NCI-H1105 treated with DMSO at 0.1 percent for 48 hours (cell line): ENCODE results near the gene SSR4.

Experiments used
- DNase-seq: peaks from one replicate; lab custom pipeline; 2025; lab: John Stamatoyannopoulos, UW

The SSR4 gene

DNA sequence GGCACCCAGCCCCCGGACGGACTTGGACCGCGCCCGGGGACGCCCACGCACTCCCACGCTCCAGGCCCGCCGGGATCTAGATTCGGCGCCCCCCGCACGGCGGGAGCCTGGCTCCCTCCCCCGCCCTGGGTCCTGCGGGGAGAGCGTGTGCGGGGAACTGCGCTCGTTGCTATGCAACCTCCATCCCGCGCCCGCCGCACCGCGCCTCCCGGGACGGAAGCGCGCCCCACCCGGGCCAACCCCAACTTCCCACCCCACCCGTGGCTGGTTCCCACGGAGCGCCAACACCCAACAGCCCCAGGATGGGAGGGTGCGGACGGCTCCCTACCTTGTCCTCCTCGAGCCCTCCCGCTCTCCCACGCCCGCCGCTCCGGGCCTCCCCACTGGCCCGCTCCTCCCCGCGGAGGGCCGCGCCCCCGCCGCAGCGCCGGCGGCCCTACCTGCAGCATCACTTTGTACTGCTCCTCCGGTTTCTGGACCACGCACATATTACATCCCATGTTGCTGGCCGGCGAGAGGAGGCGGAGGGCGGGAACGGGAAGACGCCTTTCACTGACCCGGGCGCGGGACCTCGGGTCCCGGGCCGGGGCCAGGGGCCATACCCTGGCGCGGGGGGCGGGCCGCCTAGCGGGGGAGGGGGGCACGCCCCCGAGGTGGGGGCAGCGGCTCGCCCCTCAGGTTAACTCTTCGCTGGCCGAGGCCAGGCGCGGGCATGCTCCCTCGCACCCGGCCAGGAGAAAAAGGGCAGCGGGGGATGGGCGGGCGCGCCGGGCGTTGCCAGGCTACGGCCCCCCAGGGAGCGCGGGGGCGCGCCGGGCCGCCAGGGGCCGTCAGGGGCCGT, 35.6 kb downstream of the SSR4 start, which contains the start of gene PDZD4:
TSS of gene PDZD4 (minus strand) at position 746 of the 841 bp plus-strand sequence. CDS start at position 500, 246 bp downstream.
- DNase-seq = peak; percentile 36

GRCh38 chrX:153830640-153831428, 36.4 kb downstream of the SSR4 start:
- peak; percentile 27 for DNase-seq

- no peak for DNase-seq
Observed at GRCh38 chrX:153831429-153832150, 37.1 kb downstream of the SSR4 start.

DNA sequence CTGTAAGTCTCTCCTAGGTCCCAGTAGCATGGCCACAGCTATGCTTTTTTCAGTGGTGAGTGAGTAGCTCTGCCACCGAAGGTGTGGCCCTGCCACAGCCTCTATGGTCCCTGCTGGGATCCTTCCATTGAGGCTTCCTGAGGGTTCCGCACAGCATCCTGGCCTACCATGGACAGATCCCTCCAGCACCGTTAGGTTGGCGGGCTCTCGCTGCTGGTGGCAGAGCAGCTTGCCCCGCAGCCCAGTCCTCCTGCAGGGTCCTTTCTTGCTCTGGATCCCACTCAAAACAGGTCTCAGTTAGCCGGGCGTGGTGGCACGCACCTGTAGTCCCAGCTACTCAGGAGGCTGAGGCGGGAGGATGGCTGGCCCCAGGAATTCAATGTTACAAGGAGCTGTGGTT, 38.3 kb downstream of the SSR4 start:
- no peak for DNase-seq

GRCh38 chrX:153836921-153837320, 42.5 kb downstream of the SSR4 start:
- DNase-seq = no peak

DNA sequence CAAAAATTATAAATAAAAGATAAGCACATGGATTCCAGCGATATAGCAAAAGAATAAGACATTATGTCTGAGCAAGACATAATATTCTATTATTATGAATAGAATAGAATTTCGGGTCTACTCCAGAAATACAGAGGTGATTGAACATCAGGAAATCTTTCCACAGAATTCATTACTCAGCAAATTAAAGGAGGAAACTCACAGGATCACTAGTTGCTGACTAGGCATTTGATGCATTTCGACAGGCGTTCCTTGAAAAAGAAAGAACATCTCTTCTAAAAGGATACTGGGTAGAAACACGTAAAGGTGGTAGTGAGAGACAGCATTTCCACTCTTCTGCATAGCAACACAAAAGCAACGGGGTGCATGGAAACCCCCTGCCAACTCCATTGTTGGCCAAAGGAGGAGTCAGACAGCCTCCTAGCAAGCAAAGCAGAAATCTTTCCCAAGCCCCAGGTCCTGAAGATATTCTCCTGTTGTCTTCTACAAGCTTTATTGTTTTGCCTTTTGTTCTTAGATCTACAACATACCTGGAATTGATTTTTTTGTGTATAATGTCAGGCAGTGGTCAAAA, 50.1 kb downstream of the SSR4 start:
- no peak for DNase-seq

DNA sequence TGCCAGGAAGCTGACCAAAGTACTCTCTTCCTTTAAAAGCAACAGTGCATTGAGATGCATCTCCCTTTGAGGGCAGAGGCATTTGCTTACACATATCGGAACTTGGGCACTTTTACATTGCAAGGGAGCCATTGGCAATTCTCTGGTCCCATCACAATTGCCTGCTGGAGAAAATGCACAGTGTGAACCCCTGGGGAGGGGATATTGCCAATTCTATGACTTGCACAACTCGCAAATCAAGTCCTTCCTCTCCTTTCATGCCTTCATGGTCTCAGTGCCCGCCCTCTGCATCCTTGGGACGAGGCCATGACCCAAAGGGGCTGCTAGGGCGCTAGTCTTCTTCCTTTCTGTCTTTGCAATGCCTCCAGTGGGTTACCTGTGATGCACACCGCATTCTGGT, 50.7 kb downstream of the SSR4 start:
- DNase-seq = no peak

- DNase-seq = no peak
Observed at GRCh38 chrX:153845842-153846241, 51.4 kb downstream of the SSR4 start.
